Activated T-cell treated with anti-CD3 and anti-CD28 coated beads, Interleukin-2, amount 50 U/mL, for 1 hour (primary cell): Measurements from ENCODE around the gene DHODH.
"Not testable (repeated sequence)": the region's sequence is repeated elsewhere in the genome, so short reads cannot be mapped to it uniquely, and the experiment has no call there.

ENCODE experiments used
- DNase-seq: peaks from one replicate; pipeline ENCODE4 v3.0.0-alpha.2; 2020

The DHODH gene

DNA sequence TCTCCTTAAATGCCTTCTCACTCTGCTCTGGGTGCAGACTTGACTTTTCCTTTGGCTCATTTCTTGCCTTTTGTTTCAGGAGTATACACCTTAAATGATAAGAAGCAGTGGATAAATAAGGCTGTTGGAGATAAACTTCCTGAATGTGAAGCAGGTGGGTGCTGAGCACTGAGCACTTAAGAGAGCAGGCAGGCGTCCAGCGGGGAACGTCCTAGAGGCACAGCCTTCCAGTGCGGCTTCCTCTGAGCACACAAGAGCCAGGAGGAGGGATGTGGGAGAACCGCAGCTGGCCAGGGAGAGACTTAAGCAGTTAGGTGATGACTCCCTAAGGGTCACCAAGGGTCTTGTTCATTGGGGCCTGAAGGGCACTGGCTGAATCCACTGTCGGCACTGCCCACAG lies 48.8 kb downstream of the DHODH start:
- not testable (repeated sequence) for DNase-seq

DNA sequence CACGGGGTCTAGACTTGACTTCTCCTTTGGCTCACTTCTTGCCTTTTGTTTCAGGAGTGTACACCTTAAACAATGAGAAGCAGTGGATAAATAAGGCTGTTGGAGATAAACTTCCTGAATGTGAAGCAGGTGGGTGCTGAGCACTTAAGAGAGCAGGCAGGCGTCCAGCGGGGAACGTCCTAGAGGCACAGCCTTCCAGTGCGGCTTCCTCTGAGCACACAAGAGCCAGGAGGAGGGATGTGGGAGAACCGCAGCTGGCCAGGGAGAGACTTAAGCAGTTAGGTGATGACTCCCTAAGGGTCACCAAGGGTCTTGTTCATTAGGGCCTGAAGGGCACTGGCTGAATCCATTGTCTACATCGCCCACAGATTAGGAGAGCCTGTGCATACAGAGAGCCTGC lies 50.5 kb downstream of the DHODH start:
- not testable (repeated sequence) for DNase-seq

DNA sequence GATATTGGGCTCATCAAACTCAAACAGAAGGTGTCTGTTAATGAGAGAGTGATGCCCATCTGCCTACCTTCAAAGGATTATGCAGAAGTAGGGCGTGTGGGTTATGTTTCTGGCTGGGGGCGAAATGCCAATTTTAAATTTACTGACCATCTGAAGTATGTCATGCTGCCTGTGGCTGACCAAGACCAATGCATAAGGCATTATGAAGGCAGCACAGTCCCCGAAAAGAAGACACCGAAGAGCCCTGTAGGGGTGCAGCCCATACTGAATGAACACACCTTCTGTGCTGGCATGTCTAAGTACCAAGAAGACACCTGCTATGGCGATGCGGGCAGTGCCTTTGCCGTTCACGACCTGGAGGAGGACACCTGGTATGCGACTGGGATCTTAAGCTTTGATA lies 51.9 kb downstream of the DHODH start:
- no peak for DNase-seq

DNA sequence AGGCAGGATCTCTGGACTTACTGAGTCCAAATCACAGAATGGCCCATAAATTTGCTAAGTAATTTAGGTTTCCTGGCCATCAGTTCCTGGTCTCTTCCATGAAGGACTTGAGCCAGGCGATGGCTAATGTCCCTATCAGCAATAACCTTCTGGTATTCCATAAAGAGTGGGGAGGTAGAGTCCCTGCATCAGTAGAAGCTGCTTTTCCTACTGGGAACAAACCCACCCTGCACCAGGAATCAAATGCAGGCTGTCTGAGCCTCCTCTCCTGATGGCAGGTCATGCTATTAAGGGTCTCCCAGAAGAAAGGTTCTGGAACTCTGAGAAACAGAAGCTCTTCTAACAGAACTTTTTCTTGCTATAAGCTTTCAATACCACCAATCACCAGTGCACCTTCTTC lies 53.0 kb downstream of the DHODH start:
- no peak for DNase-seq

DNA sequence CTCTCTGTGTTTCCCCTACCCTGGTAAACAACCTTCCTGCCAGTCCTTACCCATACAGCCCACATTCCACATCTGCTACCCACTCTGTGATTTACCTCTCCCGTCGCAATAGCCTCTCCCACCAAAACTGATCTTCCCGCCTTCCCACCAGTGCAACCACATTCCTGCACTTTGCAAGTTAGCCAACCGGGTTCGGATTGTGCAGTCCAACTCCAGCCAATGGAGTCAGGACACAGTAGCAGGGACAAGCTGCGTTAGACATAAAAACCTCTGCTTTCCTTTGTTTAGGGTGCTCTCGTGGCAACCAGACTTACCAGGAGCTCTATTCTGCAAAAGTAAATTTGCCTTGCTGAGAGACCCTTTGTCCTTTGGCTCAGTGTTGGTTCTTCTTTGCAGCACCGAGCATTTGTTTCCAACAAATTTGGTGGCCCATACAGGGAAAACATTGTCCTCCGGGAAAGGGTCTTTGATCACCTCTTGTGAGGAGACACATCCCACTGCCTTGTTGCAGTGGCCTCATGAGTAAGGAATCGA lies 55.9 kb downstream of the DHODH start:
- DNase-seq: no peak

DNA sequence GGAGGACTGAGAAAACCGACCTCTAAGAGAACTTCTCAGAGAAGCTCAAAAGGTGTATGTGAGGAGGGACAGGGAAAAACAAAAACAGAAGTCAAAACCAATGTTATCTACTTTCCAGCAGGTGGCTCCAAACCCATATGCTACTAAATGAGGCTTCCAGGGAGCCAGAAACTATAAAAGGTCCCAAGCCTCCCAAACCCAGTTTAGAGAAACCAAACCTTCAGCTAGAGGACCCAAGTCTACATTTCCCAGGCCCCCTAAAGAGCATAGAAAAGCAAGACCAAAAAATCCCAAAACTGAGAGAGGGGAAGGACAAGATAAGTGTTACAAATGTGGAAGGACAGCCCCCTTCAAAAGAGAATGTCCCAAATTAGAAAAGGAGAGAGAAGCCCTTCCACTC lies 58.2 kb downstream of the DHODH start:
- DNase-seq: no peak

DNA sequence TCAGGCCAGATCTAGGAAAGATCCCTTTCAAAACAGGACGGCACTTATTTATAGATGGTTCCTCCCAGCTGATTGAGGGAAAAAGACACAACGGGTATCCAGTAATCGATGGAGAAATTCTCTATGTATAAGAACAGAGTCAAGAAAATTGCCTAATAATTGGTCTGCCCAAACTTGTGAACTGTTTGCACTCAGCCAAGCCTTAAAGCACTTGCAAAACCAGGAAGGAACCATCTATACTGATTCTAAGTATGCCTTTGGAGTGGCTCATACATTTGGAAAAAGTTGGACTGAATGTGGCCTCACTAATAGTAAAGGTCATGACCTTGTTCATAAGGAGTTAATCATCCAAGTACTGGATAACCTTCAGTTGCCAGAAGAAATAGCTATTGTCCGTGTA lies 60.4 kb downstream of the DHODH start:
- DNase-seq: no peak

DNA sequence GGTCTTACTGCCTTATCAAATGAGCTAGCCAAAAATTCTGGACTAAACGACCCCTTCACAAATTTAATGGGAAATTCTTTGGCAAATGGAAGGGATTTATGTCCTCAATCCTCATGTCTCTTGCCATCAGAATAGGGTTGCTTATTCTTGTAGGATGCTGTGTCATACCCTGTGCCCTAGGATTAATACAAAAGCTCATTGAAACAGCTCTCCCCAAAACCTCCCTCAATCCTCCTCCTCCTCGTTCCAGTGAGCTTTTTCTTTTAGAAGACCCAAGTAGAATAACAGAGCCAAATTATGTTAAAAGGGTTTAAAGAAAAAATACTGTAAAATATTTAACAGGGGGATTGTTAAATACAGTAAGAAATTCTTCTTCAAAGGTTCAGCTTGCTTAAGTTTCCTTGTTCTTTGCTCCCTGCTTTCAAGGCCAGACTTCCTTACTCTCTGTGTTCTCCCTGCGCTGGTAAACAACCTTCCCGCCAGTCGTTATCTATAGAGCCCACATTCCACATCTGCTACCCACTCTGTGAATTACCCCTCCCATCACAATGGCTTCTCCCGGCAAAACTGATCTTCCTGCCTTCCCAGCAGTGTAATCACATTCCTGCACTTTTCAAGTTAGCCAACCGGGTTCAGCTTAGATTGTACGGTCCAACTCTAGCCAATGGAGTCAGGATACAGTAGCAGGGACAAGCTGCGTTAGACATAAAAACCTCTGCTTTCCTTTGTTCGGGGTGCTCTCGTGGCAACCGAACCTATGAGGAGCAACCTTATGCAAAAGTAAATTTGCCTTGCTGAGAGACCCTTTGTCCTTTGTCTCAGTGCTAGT lies 64.2 kb downstream of the DHODH start:
- no peak for DNase-seq

DNA sequence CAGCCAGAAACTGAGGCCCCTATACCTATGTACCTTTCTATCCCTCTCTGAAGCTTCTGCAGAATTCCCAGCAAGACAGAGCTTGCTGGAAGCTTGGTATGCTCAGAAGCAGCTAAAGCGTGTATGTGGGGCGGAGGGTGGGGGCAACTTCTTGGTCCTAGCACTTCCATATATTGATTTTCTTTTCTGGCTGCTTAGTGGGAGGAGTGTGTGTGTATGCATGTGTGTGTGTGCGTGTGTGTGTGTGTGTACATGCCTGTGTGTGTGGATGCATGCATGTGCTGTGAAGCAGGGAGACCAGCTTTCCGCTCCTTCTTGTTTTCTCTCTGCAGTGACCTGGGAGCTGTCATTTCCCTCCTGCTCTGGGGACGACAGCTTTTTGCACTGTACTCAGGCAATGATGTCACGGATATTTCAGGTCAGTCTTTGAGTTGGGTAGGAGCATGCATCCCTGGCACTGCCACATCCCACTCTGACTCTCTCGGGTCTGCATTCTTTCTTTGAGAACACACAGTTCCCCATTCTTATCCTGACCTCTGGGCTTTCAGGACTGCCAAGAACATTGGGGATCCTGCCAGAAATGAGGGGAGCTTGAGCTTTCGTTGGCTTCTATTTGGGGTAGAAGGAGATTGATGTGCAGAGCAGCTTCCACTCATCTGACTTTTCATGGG lies 65.2 kb downstream of the DHODH start:
- DNase-seq: no peak

DNA sequence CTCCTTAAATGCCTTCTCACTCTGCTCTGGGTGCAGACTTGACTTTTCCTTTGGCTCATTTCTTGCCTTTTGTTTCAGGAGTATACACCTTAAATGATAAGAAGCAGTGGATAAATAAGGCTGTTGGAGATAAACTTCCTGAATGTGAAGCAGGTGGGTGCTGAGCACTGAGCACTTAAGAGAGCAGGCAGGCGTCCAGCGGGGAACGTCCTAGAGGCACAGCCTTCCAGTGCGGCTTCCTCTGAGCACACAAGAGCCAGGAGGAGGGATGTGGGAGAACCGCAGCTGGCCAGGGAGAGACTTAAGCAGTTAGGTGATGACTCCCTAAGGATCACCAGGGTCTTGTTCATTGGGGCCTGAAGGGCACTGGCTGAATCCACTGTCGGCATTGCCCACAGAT lies 66.5 kb downstream of the DHODH start:
- DNase-seq: not testable (repeated sequence)
